HL-60 (cell line): ENCODE data around the gene HBZ.

Source experiments
- DNase-seq, 2 experiments: peaks; one replicate each; pipeline ENCODE4 v3.0.0-alpha.2; 2010 to 2020; ENCODE audit warnings: low read depth in 1 of 2, low spot score in 1 of 2
- H3K27ac ChIP-seq: fragments of 250-450 bp; sonication (Bioruptor Pico); replicated peaks from 2 replicates; pipeline ENCODE4 v1.5.1; 2020; ENCODE audit warnings: mild to moderate bottlenecking, moderate library complexity
- H3K27me3 ChIP-seq: fragments of 250-450 bp; sonication (Bioruptor Pico); 2 replicates; pipeline ENCODE4 v1.5.1; 2021; ENCODE audit warnings: mild to moderate bottlenecking, moderate library complexity; ENCODE audit not compliant: insufficient read depth, poor library complexity, severe bottlenecking
- H3K4me3 ChIP-seq: replicated peaks from 2 replicates; pipeline ENCODE4 v1.5.1; 2011; ENCODE audit warnings: mild to moderate bottlenecking, control low read depth, low read length; ENCODE audit not compliant: insufficient read depth
- CTCF ChIP-seq: IDR thresholded peaks from one replicate; pipeline ENCODE4 v1.5.1; 2011; ENCODE audit warnings: low read length, control low read depth, inconsistent platforms; ENCODE audit not compliant: insufficient read depth
- GABPA ChIP-seq: IDR thresholded peaks from 2 replicates; pipeline ENCODE4 v1.6.1; 2012; ENCODE audit warnings: low read depth
- POLR2AphosphoS5 ChIP-seq: IDR thresholded peaks from 2 replicates; pipeline ENCODE4 v1.6.1; 2012; ENCODE audit warnings: low read depth
- REST ChIP-seq: IDR thresholded peaks from 2 replicates; pipeline ENCODE4 v1.6.1; 2012; ENCODE audit warnings: low read depth; ENCODE audit not compliant: insufficient replicate concordance
- SPI1 ChIP-seq: IDR thresholded peaks from 2 replicates; pipeline ENCODE4 v1.6.1; 2012; ENCODE audit warnings: low read depth, mild to moderate bottlenecking, borderline replicate concordance
- long read RNA-seq: library from polyadenylated mRNA; unstranded; transcript quantifications from one replicate; pipeline ENCODE4 v2.0.0, GENCODE V29; 2020

HBZ gene
- long read RNA-seq, result 0 reads

- Histone ChIP-seq H3K27ac (no peak within 1 kb of the TSS), H3K4me3 (no peak within 1 kb of the TSS), H3K27me3 (peaks cover 24% of the 10 kb centered on the region)
- no peak for TF ChIP-seq REST
- TF ChIP-seq POLR2AphosphoS5, result no peak
- DNase-seq, result no peak
These were observed at the start of gene HBZ for GRCh38 chr16:152141-153128. Gene HBZ (plus strand): TSS chr16:152644. CDS start chr16:152910, 266 bp downstream.

- Histone ChIP-seq H3K4me3 (no peak overlapping the region), H3K27ac (no peak overlapping the region), H3K27me3 (no peaks in the 10 kb centered on the region)
- DNase-seq, result no peak
- no peak for TF ChIP-seq GABPA
These were observed 48.1 kb upstream of the HBZ start for GRCh38 chr16:104355-104754.

- Histone ChIP-seq H3K4me3 (no peak overlapping the region), H3K27ac (no peak overlapping the region), H3K27me3 (no peaks in the 10 kb centered on the region)
- DNase-seq, result no peak
- no peak for TF ChIP-seq SPI1
- no peak for TF ChIP-seq REST
- TF ChIP-seq GABPA, result no peak
- no peak for TF ChIP-seq POLR2AphosphoS5
- no peak for TF ChIP-seq CTCF
These were observed 47.5 kb upstream of the HBZ start for GRCh38 chr16:104928-105327.

- no peak for TF ChIP-seq GABPA
- no peak for TF ChIP-seq SPI1
- no peak for TF ChIP-seq REST
- TF ChIP-seq POLR2AphosphoS5, result no peak
- TF ChIP-seq CTCF, result no peak
- Histone ChIP-seq H3K27me3 (no peaks in the 10 kb centered on the region), H3K27ac (no peak overlapping the region), H3K4me3 (no peak overlapping the region)
- no peak for DNase-seq
These were observed 46.9 kb upstream of the HBZ start for GRCh38 chr16:105521-105920.
